HTERT RPE-1 (cell line): ENCODE data around the gene HOXD8.

Experiments used
- in situ Hi-C: fragments of 300-500 bp; cut with MboI; formaldehyde crosslinking; loops from 4 replicates; pipeline ENCODE4 v1.14.3; 2020; ENCODE audit warnings: low sequenced_read_pairs

Gene HOXD8

GRCh38 chr2:176167398-176167797, 37.9 kb downstream of the HOXD8 start:
- in situ Hi-C loops: no loop called here

GRCh38 chr2:176169181-176169580, 39.7 kb downstream of the HOXD8 start:
- in situ Hi-C loops: no loop called here

- in situ Hi-C loops: no loop called here
Measured at GRCh38 chr2:176169711-176170110, 40.2 kb downstream of the HOXD8 start.

- in situ Hi-C loops: no loop called here
Measured at GRCh38 chr2:176170602-176171305, 41.2 kb downstream of the HOXD8 start.

GRCh38 chr2:176171351-176172006, 42.0 kb downstream of the HOXD8 start:
- in situ Hi-C loops: no loop called here

GRCh38 chr2:176172007-176172894, 42.7 kb downstream of the HOXD8 start:
- in situ Hi-C loops: no loop called here

- in situ Hi-C loops: no loop called here
Measured at GRCh38 chr2:176172895-176173566, 43.5 kb downstream of the HOXD8 start.

- in situ Hi-C loops: no loop called here
Measured at GRCh38 chr2:176173567-176174381, 44.3 kb downstream of the HOXD8 start.

- in situ Hi-C loops: no loop called here
Measured at GRCh38 chr2:176174382-176174823, 44.9 kb downstream of the HOXD8 start.

- in situ Hi-C loops: no loop called here
Measured at GRCh38 chr2:176174824-176175708, 45.6 kb downstream of the HOXD8 start.

GRCh38 chr2:176175709-176176607, 46.5 kb downstream of the HOXD8 start:
- in situ Hi-C loops: no loop called here

- in situ Hi-C loops: no loop called here
Measured at GRCh38 chr2:176177580-176178037, 48.1 kb downstream of the HOXD8 start.

- in situ Hi-C loops: no loop called here
Measured at GRCh38 chr2:176178038-176178756, 48.7 kb downstream of the HOXD8 start.

- in situ Hi-C loops: no loop called here
Measured at GRCh38 chr2:176178757-176179295, 49.3 kb downstream of the HOXD8 start.

GRCh38 chr2:176181551-176181950, 52.0 kb downstream of the HOXD8 start:
- in situ Hi-C loops: no loop called here
